ENCODE measurements around the gene AOPEP.

Gene AOPEP

GRCh38 chr9:95085861-95086563 is 359.5 kb downstream of the AOPEP start:
- DNase-seq (ENCODE audit: low spot score in 2 of 2), result no peak
- Mint-ChIP-seq H3K4me1 (no peaks in the 10 kb centered on the region), H3K27ac (no peak overlapping the region)

GRCh38 chr9:95086564-95086955 is 360.1 kb downstream of the AOPEP start:
- ATAC-seq, result no peak
- DNase-seq (ENCODE audit: low spot score in 2 of 2), result no peak
- no peak overlapping the region for H3K27ac Mint-ChIP-seq

More at GRCh38 chr9:95085861-95086563, 359.5 kb downstream of the AOPEP start:
- Mint-ChIP-seq H3K4me3 (no peak overlapping the region), H3K9me3 (no peaks in the 10 kb centered on the region), H3K36me3 (peaks cover 12% of the 10 kb centered on the region)
- no peak for ATAC-seq

GRCh38 chr9:95087659-95088242 is 361.3 kb downstream of the AOPEP start:
- Mint-ChIP-seq H3K4me1 (peaks cover 15% of the 10 kb centered on the region), H3K27ac (no peak overlapping the region), H3K4me3 (no peak overlapping the region), H3K36me3 (peaks cover 12% of the 10 kb centered on the region), H3K9me3 (no peaks in the 10 kb centered on the region)
- ATAC-seq (no peak), DNase-seq (ENCODE audit: low spot score in 2 of 2) (no peak)

More at GRCh38 chr9:95086564-95086955, 360.1 kb downstream of the AOPEP start:
- peaks cover 12% of the 10 kb centered on the region for H3K36me3 Mint-ChIP-seq
- H3K9me3 Mint-ChIP-seq, result no peaks in the 10 kb centered on the region
- no peak overlapping the region for H3K4me3 Mint-ChIP-seq
- peaks cover 4% of the 10 kb centered on the region for H3K4me1 Mint-ChIP-seq

- H3K9me3 Mint-ChIP-seq, result no peaks in the 10 kb centered on the region
- peaks cover 19% of the 10 kb centered on the region for H3K4me1 Mint-ChIP-seq
- peaks cover 12% of the 10 kb centered on the region for H3K36me3 Mint-ChIP-seq
- ATAC-seq (no peak), DNase-seq (ENCODE audit: low spot score in 2 of 2) (no peak)
- no peak overlapping the region for H3K4me3 Mint-ChIP-seq
- no peak overlapping the region for H3K27ac Mint-ChIP-seq
These were observed 362.1 kb downstream of the AOPEP start for GRCh38 chr9:95088421-95089161.

- Mint-ChIP-seq H3K4me1 (peaks cover 19% of the 10 kb centered on the region), H3K4me3 (no peak overlapping the region), H3K36me3 (peaks cover 8% of the 10 kb centered on the region), H3K27ac (no peak overlapping the region), H3K9me3 (no peaks in the 10 kb centered on the region)
- DNase-seq (ENCODE audit: low spot score in 2 of 2) (no peak), ATAC-seq (no peak)
These were observed 362.9 kb downstream of the AOPEP start for GRCh38 chr9:95089257-95090022.

- no peak overlapping the region for H3K4me3 Mint-ChIP-seq
- H3K36me3 Mint-ChIP-seq, result peaks cover 4% of the 10 kb centered on the region
- no peak overlapping the region for H3K27ac Mint-ChIP-seq
- no peaks in the 10 kb centered on the region for H3K9me3 Mint-ChIP-seq
- peaks cover 19% of the 10 kb centered on the region for H3K4me1 Mint-ChIP-seq
- ATAC-seq (no peak), DNase-seq (ENCODE audit: low spot score in 2 of 2) (no peak)
These were observed 363.7 kb downstream of the AOPEP start for GRCh38 chr9:95090023-95090791.

GRCh38 chr9:95090871-95091577 is 364.5 kb downstream of the AOPEP start:
- DNase-seq (ENCODE audit: low spot score in 2 of 2), result no peak
- Mint-ChIP-seq H3K4me1 (peaks cover 19% of the 10 kb centered on the region), H3K36me3 (peaks cover 2% of the 10 kb centered on the region), H3K4me3 (no peak overlapping the region), H3K27ac (no peak overlapping the region), H3K9me3 (no peaks in the 10 kb centered on the region)
- ATAC-seq, result no peak

GRCh38 chr9:95091601-95092261 is 365.2 kb downstream of the AOPEP start:
- ATAC-seq (no peak), DNase-seq (ENCODE audit: low spot score in 2 of 2) (no peak)
- H3K9me3 Mint-ChIP-seq, result no peaks in the 10 kb centered on the region
- no peak overlapping the region for H3K27ac Mint-ChIP-seq
- H3K4me1 Mint-ChIP-seq, result peaks cover 19% of the 10 kb centered on the region
- H3K4me3 Mint-ChIP-seq, result no peak overlapping the region
- H3K36me3 Mint-ChIP-seq, result peaks cover 5% of the 10 kb centered on the region

- H3K27ac Mint-ChIP-seq, result peak overlapping the region; percentile 5
- ATAC-seq (peak; percentile 60), DNase-seq (ENCODE audit: low spot score in 2 of 2) (no peak)
- no peak overlapping the region for H3K4me3 Mint-ChIP-seq
- no peaks in the 10 kb centered on the region for H3K9me3 Mint-ChIP-seq
- H3K4me1 Mint-ChIP-seq, result peaks cover 19% of the 10 kb centered on the region
- H3K36me3 Mint-ChIP-seq, result peaks cover 5% of the 10 kb centered on the region
These were observed 366.0 kb downstream of the AOPEP start for GRCh38 chr9:95092262-95093072.

GRCh38 chr9:95093586-95093985 is 367.1 kb downstream of the AOPEP start:
- Mint-ChIP-seq H3K36me3 (peaks cover 5% of the 10 kb centered on the region), H3K27ac (no peak overlapping the region), H3K4me3 (no peak overlapping the region), H3K9me3 (no peaks in the 10 kb centered on the region), H3K4me1 (peaks cover 19% of the 10 kb centered on the region)
- ATAC-seq (no peak), DNase-seq (ENCODE audit: low spot score in 2 of 2) (no peak)

- Mint-ChIP-seq H3K9me3 (no peaks in the 10 kb centered on the region), H3K4me1 (peaks cover 19% of the 10 kb centered on the region), H3K27ac (no peak overlapping the region), H3K36me3 (peaks cover 5% of the 10 kb centered on the region), H3K4me3 (no peak overlapping the region)
- DNase-seq (ENCODE audit: low spot score in 2 of 2) (no peak), ATAC-seq (no peak)
These were observed 367.5 kb downstream of the AOPEP start for GRCh38 chr9:95094002-95094401.

- no peak overlapping the region for H3K27ac Mint-ChIP-seq
- no peak overlapping the region for H3K4me3 Mint-ChIP-seq
- no peaks in the 10 kb centered on the region for H3K9me3 Mint-ChIP-seq
- peaks cover 5% of the 10 kb centered on the region for H3K36me3 Mint-ChIP-seq
- peaks cover 19% of the 10 kb centered on the region for H3K4me1 Mint-ChIP-seq
- DNase-seq (ENCODE audit: low spot score in 2 of 2) (no peak), ATAC-seq (no peak)
These were observed 369.3 kb downstream of the AOPEP start for GRCh38 chr9:95095641-95096355.

GRCh38 chr9:95096381-95096780 is 369.9 kb downstream of the AOPEP start:
- H3K27ac Mint-ChIP-seq, result no peak overlapping the region
- H3K9me3 Mint-ChIP-seq, result no peaks in the 10 kb centered on the region
- no peak overlapping the region for H3K4me3 Mint-ChIP-seq
- peaks cover 5% of the 10 kb centered on the region for H3K36me3 Mint-ChIP-seq
- DNase-seq (ENCODE audit: low spot score in 2 of 2) (no peak), ATAC-seq (no peak)
- peaks cover 16% of the 10 kb centered on the region for H3K4me1 Mint-ChIP-seq
